ENCODE data around the gene TMEM178B.

Gene TMEM178B

DNA sequence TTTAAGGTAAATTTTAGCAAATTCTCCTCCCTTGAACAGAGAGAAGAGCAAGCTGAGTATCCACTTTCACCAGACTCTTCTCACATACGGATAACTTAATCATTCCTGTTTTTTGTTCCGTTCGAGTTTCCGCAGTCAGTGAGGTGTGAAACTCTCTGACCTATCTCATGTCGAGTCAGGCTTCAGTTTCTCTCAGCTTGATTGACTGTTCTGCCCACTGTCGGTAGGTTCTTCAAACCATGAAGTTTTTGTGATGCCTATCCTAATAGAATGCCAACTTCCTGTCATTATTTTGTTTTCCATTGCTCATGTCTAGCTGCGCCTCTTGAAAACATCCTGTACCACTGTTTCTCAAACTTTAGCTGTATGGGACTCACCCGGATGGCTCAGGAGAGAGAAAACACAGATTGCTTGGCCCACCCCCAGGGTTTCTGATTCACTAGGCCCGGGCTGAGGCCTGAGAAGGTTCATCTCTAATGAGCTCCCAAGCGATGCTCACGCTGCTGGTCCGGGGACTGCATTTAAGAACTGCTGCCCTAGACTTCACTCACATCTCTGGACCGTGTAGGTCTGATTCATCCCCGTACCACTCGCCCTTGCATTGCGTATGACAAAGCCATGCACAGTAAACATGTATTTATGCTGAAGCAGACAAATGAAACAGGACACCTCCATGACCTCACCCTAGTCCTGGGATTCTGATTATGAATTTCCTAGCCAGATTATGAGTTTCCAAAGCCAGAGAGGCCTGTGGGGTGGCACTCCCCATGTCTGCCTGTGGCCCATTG is 269.0 kb downstream of the TMEM178B start:
- DNase-seq (ENCODE audit: low spot score), result no peak
- TF ChIP-seq, protein P1, sequence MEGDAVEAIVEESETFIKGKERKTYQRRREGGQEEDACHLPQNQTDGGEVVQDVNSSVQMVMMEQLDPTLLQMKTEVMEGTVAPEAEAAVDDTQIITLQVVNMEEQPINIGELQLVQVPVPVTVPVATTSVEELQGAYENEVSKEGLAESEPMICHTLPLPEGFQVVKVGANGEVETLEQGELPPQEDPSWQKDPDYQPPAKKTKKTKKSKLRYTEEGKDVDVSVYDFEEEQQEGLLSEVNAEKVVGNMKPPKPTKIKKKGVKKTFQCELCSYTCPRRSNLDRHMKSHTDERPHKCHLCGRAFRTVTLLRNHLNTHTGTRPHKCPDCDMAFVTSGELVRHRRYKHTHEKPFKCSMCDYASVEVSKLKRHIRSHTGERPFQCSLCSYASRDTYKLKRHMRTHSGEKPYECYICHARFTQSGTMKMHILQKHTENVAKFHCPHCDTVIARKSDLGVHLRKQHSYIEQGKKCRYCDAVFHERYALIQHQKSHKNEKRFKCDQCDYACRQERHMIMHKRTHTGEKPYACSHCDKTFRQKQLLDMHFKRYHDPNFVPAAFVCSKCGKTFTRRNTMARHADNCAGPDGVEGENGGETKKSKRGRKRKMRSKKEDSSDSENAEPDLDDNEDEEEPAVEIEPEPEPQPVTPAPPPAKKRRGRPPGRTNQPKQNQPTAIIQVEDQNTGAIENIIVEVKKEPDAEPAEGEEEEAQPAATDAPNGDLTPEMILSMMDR (IDR thresholded peaks at IDR 0.05; ENCODE audit: borderline replicate concordance, control extremely low read depth, extremely low read depth, insufficient read depth, missing control alignments), result no peak
- in situ Hi-C loops (cut with MboI; ENCODE audit: low sequenced_read_pairs, unreplicated experiment), result no loop called here

DNA sequence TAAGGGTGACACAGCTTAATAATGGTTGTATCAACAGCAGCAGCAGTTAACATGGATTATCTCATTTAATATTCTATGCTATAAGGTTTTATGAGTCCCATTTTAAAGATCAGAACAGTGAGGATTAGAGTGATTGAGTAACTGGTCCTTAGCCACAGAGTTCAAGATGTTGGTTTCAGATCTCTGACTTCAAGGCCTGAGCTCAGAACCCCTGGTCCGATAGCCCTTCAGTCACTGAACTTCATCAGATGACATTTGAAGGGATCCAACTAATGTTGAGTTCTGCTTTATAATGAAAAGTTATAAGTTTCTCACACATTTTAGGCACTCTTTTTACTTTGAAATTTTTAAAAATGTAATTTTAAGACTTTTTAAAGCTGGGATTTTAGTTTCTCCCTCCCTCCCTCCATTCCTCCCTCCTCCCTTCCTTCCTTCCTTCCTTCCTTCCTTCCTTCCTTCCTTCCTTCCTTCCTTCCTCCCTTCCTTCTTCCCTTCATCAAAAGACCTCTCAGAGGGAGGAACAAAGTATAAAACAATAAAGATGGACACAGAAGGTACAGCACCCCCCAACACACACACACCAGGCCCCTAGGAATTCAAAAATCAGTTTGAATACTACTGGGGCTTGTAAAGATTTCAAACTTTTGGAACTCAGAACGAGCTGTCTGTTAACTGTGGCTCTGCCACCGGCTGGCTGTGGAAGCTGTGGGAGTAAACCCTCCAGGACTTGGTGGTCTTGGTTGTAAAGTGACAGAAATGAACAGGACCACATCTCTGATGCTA is 270.5 kb downstream of the TMEM178B start:
- TF ChIP-seq, protein P1 (IDR thresholded peaks at IDR 0.05; ENCODE audit: borderline replicate concordance, control extremely low read depth, extremely low read depth, insufficient read depth, missing control alignments), result no peak
- in situ Hi-C loops (cut with MboI; ENCODE audit: low sequenced_read_pairs, unreplicated experiment), result no loop called here
- DNase-seq (ENCODE audit: low spot score), result no peak

DNA sequence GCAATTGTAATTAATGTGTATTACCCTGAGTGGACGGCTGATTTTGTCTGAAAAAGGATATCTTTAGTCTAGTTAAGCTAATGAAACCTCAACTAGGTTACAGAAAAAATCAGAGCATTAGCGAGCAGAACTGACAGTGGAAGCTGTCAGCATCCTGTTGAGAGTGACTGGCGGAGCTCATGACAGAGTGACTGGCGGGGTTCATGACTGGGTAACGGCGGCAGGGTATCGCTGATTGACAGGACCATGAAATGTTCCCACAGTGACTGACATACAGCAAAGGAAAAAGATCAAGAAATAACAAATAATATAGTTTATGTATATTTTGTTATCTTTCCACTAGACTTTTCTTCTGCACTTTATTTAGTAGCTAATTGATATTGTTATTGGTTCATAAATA is 274.9 kb downstream of the TMEM178B start:
- in situ Hi-C loops (cut with MboI; ENCODE audit: low sequenced_read_pairs, unreplicated experiment), result no loop called here
- no peak for DNase-seq (ENCODE audit: low spot score)

DNA sequence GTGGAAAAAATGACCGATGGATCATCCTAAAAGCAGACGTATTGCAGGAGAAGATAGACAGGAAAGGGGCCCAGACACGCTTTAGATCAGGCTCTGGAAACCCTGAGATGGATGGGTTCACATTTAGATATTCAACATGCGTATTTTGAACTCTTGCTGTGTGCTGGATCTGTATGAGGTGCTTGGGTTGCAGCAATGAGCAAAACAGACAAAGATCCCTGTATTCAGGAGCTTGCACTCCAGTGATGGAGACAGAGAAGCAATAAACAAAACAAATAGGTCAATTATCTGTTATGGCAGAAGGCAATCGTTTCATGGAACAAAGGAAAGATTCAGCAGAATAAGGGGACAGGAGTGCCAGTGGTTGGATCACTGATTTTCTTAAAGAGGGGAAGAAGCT is 275.5 kb downstream of the TMEM178B start:
- DNase-seq (ENCODE audit: low spot score), result no peak
- in situ Hi-C loops (cut with MboI; ENCODE audit: low sequenced_read_pairs, unreplicated experiment), result no loop called here
- TF ChIP-seq, protein P1 (IDR thresholded peaks at IDR 0.05; ENCODE audit: borderline replicate concordance, control extremely low read depth, extremely low read depth, insufficient read depth, missing control alignments), result no peak

More for the DNA sequence above, 274.9 kb downstream of the TMEM178B start:
- TF ChIP-seq, protein P1 (IDR thresholded peaks at IDR 0.05; ENCODE audit: borderline replicate concordance, control extremely low read depth, extremely low read depth, insufficient read depth, missing control alignments), result no peak

DNA sequence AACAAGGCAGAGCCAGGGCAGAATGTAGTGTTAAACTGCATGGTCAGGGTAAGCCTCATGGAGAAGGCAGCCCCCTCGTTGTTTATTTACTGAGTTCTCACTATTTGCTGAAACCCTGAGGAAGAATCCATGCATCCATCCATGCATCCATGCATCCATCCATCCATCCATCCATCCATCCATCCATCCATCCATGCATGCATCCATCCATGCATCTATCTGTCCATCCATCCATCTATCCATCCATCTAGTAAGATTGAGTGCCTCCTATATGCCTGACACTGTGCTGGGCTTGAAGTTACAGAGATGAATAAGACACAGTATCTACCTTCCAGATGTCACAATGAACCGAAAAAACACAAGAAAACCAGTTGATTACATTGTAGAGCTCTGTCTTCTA is 275.9 kb downstream of the TMEM178B start:
- no peak for DNase-seq (ENCODE audit: low spot score)
- in situ Hi-C loops (cut with MboI; ENCODE audit: low sequenced_read_pairs, unreplicated experiment), result no loop called here
- TF ChIP-seq, protein P1 (IDR thresholded peaks at IDR 0.05; ENCODE audit: borderline replicate concordance, control extremely low read depth, extremely low read depth, insufficient read depth, missing control alignments), result no peak

DNA sequence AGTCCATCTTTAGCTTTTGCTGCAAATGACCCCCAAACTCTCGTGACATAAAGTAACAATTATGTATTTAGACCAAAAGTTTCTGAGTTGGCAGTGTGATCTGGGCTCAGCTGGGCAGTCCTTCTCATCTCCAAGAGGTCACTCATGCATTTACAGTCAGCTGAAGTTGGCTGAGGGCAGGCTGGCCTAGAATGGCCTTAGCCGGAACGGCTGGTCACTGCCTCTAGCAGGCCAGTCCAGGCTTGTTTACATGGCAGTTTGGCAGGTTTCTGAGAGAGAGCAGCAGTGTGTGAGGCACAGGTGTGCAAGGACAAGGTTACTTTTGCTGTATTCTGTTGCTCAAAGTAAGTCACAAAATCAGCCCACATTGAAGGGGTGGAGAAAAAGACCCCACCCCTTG is 277.3 kb downstream of the TMEM178B start:
- in situ Hi-C loops (cut with MboI; ENCODE audit: low sequenced_read_pairs, unreplicated experiment), result no loop called here
- TF ChIP-seq, protein P1 (IDR thresholded peaks at IDR 0.05; ENCODE audit: borderline replicate concordance, control extremely low read depth, extremely low read depth, insufficient read depth, missing control alignments), result no peak

More for the DNA sequence above, 277.3 kb downstream of the TMEM178B start:
- DNase-seq (ENCODE audit: low spot score), result no peak

Data from GM13976 (cell line).